Measurements from ENCODE around the gene DNAI2. TPM values are rescaled to one million over a fixed set of nuclear protein-coding genes. Genes with fewer than 3 reads are reported as not detected.

DNAI2 gene
- total RNA-seq, 4 donors from 2014 or later = not detected

DNA sequence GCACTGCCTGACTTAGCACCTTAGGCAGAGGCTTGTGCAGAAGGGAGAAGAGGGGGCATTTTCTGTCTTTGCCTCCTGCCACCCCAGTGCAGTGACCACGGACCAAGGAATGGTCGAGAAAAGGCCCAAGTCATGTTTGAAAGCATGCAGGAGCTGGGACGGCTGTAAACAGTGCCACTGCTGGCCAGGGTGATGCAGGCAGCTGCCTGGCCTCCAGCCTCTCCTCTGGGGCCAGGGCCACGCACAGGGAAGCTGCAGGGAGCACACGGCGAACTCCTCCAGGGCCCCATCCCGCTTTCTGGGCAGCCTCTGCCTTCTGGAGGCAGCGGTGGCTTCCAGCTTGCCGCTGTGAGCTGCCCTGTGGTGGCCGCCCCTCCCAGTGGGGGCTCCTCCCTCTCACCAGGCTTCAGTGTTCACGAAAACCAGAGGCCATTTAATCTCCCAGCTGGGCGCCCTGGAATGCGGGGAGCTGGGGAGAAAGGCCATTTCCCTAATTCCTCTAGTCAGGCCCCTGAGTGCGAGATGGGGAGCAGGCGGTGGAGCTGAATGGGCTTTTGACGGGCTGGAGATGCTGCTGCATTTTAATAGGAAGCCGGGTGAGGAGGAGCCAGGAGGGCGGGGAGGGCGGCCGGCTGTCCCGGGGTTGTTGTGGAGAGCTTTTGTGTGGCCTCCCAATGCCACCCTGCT is 28.7 kb upstream of the DNAI2 start:
- no peak overlapping the region for H3K4me3 ChIP-seq
- H3K36me3 ChIP-seq = no peaks in the 10 kb centered on the region
- H3K27ac ChIP-seq = no peak overlapping the region
- no peaks in the 10 kb centered on the region for H3K27me3 ChIP-seq
- no peak for TF ChIP-seq POLR2A (IDR thresholded peaks at IDR 0.05)
- TF ChIP-seq, protein P1, sequence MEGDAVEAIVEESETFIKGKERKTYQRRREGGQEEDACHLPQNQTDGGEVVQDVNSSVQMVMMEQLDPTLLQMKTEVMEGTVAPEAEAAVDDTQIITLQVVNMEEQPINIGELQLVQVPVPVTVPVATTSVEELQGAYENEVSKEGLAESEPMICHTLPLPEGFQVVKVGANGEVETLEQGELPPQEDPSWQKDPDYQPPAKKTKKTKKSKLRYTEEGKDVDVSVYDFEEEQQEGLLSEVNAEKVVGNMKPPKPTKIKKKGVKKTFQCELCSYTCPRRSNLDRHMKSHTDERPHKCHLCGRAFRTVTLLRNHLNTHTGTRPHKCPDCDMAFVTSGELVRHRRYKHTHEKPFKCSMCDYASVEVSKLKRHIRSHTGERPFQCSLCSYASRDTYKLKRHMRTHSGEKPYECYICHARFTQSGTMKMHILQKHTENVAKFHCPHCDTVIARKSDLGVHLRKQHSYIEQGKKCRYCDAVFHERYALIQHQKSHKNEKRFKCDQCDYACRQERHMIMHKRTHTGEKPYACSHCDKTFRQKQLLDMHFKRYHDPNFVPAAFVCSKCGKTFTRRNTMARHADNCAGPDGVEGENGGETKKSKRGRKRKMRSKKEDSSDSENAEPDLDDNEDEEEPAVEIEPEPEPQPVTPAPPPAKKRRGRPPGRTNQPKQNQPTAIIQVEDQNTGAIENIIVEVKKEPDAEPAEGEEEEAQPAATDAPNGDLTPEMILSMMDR (IDR thresholded peaks at IDR 0.05) = no peak
- no peak for DNase-seq
- H3K4me1 ChIP-seq = no peaks in the 10 kb centered on the region
- H3K9me3 ChIP-seq = no peaks in the 10 kb centered on the region

DNA sequence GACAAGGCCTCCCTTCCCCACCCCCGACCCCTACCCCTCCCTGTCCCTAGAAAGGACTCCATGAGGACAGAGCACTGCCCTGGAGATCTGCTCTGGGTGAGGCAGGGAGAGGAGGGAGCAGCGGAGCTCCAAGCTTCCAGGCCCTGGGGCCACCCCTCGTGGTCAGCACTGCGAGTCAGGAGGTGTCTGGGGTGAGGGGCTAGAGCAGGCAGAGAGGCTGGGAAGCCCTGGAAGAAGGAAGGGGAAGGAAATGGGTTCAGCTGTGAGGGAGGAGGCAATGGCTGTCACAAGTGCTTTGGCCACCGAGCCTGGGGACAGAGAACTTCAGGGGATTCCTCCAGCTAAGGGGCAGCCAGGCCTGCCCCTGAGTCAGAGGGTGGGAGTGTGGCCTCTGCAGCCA is 28.2 kb upstream of the DNAI2 start:
- Histone ChIP-seq H3K4me1 (no peaks in the 10 kb centered on the region), H3K27me3 (no peaks in the 10 kb centered on the region), H3K9me3 (no peaks in the 10 kb centered on the region), H3K4me3 (no peak overlapping the region), H3K36me3 (no peaks in the 10 kb centered on the region), H3K27ac (no peak overlapping the region)
- TF ChIP-seq, protein P1 (IDR thresholded peaks at IDR 0.05) = no peak
- TF ChIP-seq POLR2A (IDR thresholded peaks at IDR 0.05) = no peak
- no peak for DNase-seq

DNA sequence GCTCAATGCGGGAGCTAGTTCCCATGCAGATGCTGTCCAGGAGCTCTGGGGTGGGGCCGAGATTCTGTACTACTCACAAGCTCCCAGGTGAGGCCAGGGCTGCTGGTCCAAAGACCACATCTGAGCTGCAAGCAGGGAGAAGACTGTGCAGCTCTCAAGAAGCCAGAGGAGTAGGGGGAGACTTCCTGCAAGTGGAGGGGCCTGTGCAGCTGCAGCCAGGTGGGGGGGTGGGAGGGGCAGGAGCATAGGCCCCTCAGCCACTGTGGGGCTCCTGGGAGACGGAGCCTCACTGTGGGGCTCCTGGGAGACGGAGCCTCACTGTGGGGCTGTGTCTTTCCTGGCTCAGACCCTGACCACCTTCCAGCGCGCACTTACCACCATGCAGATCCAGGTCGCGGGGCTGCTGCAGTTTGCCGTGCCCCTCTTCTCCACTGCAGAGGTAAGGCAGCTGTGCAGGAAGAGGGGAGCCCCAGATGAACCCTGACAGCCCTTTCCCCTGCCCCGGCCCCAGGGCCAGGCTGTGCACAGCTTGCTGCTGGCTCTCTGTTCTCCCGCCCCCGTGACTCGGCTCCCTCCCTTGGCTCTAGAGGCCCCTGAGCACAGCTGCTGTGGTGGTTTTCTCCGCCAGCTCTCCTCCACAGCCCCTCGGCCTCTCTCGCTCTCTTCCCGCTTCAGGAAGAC is 24.3 kb upstream of the DNAI2 start:
- H3K27me3 ChIP-seq = no peaks in the 10 kb centered on the region
- no peak for DNase-seq
- H3K4me3 ChIP-seq = no peak overlapping the region
- H3K36me3 ChIP-seq = no peaks in the 10 kb centered on the region
- no peak overlapping the region for H3K27ac ChIP-seq
- no peaks in the 10 kb centered on the region for H3K4me1 ChIP-seq
- no peaks in the 10 kb centered on the region for H3K9me3 ChIP-seq
- no peak for TF ChIP-seq POLR2A (IDR thresholded peaks at IDR 0.05)
- TF ChIP-seq, protein P1 (IDR thresholded peaks at IDR 0.05) = no peak

DNA sequence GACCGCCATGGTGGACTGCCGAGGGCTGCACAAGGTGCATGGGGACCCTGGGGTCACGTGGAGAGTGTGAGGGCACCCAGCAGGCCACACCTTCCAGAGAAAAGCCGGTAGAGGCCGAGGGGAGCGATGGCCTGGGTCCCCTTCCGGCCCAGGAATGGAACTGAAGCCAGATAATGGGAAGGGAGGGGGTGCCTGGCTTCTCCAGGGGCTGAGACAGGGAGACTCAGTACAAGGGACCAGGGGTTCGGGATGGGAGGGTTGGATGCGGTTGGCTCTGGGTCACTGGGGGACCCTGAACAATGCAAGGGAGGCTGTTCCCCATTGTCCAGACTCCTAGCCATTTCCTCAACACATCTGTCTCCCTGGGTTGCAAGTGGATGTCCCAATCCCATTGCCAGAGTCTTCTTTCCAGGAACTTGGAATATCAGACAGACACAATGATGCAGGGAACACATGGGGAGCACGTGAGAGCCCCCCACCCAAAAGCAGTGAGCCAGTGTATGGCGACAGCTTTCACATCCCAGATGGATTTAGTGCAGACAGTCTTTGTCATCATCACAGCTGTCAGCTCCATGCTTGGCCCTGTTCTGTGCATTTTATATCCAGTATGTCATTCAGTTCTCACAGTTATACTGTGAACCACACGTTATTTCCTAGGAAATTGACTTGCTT is 23.6 kb upstream of the DNAI2 start:
- no peak for DNase-seq
- TF ChIP-seq POLR2A (IDR thresholded peaks at IDR 0.05) = no peak
- TF ChIP-seq, protein P1 (IDR thresholded peaks at IDR 0.05) = no peak
- no peaks in the 10 kb centered on the region for H3K36me3 ChIP-seq
- no peak overlapping the region for H3K4me3 ChIP-seq
- no peaks in the 10 kb centered on the region for H3K9me3 ChIP-seq
- H3K27ac ChIP-seq = no peak overlapping the region
- H3K27me3 ChIP-seq = no peaks in the 10 kb centered on the region
- no peaks in the 10 kb centered on the region for H3K4me1 ChIP-seq

DNA sequence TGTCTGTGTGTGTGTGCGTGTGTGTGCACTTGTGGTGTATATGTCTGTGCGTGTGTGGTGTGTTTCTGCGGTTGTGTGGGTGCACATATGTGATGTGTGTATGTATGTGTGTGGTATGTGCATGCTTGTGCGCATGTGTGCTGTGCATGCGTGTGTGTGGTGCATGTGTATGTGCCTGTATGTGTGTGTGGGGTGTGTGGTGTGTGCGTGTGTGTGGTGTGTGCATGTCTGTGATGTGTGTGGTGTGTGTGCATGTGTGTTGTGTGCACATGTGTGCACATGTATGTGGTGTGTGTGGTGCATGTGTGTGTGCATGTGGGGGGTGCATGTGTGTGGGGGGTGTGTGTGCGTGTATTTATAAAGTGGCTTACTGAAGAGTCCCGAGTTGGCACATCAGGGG is 23.0 kb upstream of the DNAI2 start:
- Histone ChIP-seq H3K27ac (no peak overlapping the region), H3K9me3 (no peaks in the 10 kb centered on the region), H3K4me3 (no peak overlapping the region), H3K27me3 (no peaks in the 10 kb centered on the region), H3K36me3 (no peaks in the 10 kb centered on the region), H3K4me1 (no peaks in the 10 kb centered on the region)
- DNase-seq = no peak
- TF ChIP-seq, protein P1 (IDR thresholded peaks at IDR 0.05) = no peak
- no peak for TF ChIP-seq POLR2A (IDR thresholded peaks at IDR 0.05)
